Pancreas (tissue), 10 donors: ENCODE results near the gene FGF21. TPM values are rescaled to one million over a fixed set of nuclear protein-coding genes. Genes with fewer than 3 reads are reported as not detected.

ENCODE experiments used
- ATAC-seq, 4 donors: fragments of 200-7000 bp; cut with Tn5 transposase; one replicate each; pipeline versions ENCODE4 v1.8.0 to v1.9.1; 2020; ENCODE audit warnings: mild to moderate bottlenecking in 4 of 4, moderate library complexity in 4 of 4
- DNase-seq, 6 donors: peaks; one replicate each; pipeline ENCODE4 v3.0.0-alpha.2; 2020
- FAIRE-seq: peaks from 2 replicates; lab custom pipeline; 2012; peaks lifted over from hg19 to GRCh38; lab: Jason Lieb, UNC
- H3K27ac ChIP-seq, 4 donors: fragments of 200-600 bp; sonication (generic); 1 replicate in 3 of 4; 2 replicates in 1 of 4; pipeline versions ENCODE4 v1.5.0 to v1.8.0; 2020
- H3K27me3 ChIP-seq, 4 donors: fragments of 200-600 bp; one replicate each; pipeline ENCODE4 v1.8.0; 2021
- H3K36me3 ChIP-seq, 3 donors: fragments of 200-600 bp; sonication (generic) in 1 of 3; one replicate each; pipeline versions ENCODE4 v1.5.0 to v1.8.0; 2020 to 2021
- H3K4me1 ChIP-seq, 3 donors: fragments of 200-600 bp; one replicate each; pipeline ENCODE4 v1.8.0; 2021
- H3K4me3 ChIP-seq, 4 donors: fragments of 200-600 bp; sonication (generic) in 2 of 4; one replicate each; pipeline versions ENCODE4 v1.5.0 to v1.8.0; 2020 to 2021
- H3K9me3 ChIP-seq, 4 donors: fragments of 200-600 bp; one replicate each; pipeline ENCODE4 v1.8.0; 2021
- WGBS, 2 donors: extraction: QIAGEN DNeasy Blood & Tissue Kit; methylation state at CpG; one replicate each; pipeline ENCODE4 v1.1.7; 2013; 5-methylcytosine and 5-hydroxymethylcytosine counted together
- intact Hi-C, 3 donors: fragments of 100-400 bp; cut with DNase I; formaldehyde crosslinking; loops; one replicate each; pipeline versions ENCODE4 v1.11.1 to v1.14.2; 2022
- polyA plus RNA-seq, 2 donors: library from polyadenylated mRNA; stranded (reverse); fragments of 200-250 nt; gene quantifications; one replicate each; pipeline ENCODE4 v1.2.3, GENCODE V29; 2013
- total RNA-seq, 6 donors: library from RNA; stranded (reverse); fragmentation: NEBNext Ultra II Directional in 4 of 6; extraction: Animal tissue kit (Norgen Biotek cat#: 25700) in 4 of 6; gene quantifications; one replicate each; pipeline versions ENCODE4 v1.2.1 to v1.2.4, GENCODE V29; 2021 to 2023
- TF ChIP-seq, protein P1 (sequence below), 4 donors: fragments of 200-600 bp; sonication (generic) in 3 of 4; IDR thresholded peaks; one replicate each; pipeline versions ENCODE4 v1.5.0 to v1.8.0; 2021; ENCODE audit warnings: antibody characterized with exemption in 4 of 4
- donor health status: healthy with polysubstance abuse.
- donor health status: DM: no; HTN: no; CAD: no; lungs with moderate emphysema.
- donor health status: DM: no; HTN: no; CAD: no.
- donor health status: control.
- donor health status: control.
- donor health status: Bipolar disorder and iron deficiency.
- donor health status: DM: yes; HTN: yes; CAD: no.
- donor health status: DM: no; HTN: no; CAD: no.
- donor health status: DM: no; HTN: no; CAD: no.
- donor health status: DM: yes; HTN: yes; CAD: no.

FGF21 gene
- total and polyA plus RNA-seq, 8 donors: 0.51 TPM; not detected in 7

DNA sequence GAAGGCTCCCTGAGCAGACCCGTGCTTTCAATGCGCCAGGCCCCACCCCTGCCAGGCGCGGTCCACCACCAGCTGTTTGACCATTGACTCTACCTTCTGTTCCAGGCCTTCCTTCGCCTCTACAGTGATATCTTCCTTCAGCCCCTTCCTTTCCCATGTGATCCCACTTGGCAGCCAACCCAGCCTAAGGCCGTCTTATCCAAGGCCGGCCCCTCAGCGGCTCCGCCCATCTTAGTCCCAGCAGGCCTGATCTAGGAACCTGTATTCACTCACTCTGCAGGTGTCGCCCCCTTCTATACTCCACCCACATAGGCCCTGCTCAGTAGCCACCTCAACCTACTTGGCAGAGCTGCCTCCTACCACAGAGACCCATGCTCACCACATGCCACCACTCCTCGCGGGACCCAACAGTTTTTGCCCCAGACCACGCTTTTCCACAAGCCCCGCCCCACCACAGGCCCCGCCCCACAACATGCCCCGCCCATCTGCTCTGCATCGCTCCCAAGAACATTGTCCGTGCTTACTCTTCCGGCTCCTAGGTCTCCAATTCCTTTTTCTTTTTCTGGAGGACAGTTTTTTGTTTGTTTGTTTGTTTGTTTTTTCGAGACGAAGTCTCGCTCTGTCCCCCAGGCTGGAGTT, 17.8 kb upstream of the FGF21 start:
- no peak for FAIRE-seq
- Histone ChIP-seq H3K9me3 (no peaks in the 10 kb centered on the region), H3K36me3 (no peaks in the 10 kb centered on the region), H3K27ac (peak overlapping the region in 2 of 4 donors; percentile 55 to 56), H3K4me3 (peak overlapping the region in 2 of 4 donors; percentile 60 to 80), H3K4me1 (peaks cover 0 to 10% (median 7%) of the 10 kb centered on the region in 3 donors), H3K27me3 (no peaks in the 10 kb centered on the region)
- DNase-seq: peak; percentile 78 to 95 (median 92)
- TF ChIP-seq, protein P1, sequence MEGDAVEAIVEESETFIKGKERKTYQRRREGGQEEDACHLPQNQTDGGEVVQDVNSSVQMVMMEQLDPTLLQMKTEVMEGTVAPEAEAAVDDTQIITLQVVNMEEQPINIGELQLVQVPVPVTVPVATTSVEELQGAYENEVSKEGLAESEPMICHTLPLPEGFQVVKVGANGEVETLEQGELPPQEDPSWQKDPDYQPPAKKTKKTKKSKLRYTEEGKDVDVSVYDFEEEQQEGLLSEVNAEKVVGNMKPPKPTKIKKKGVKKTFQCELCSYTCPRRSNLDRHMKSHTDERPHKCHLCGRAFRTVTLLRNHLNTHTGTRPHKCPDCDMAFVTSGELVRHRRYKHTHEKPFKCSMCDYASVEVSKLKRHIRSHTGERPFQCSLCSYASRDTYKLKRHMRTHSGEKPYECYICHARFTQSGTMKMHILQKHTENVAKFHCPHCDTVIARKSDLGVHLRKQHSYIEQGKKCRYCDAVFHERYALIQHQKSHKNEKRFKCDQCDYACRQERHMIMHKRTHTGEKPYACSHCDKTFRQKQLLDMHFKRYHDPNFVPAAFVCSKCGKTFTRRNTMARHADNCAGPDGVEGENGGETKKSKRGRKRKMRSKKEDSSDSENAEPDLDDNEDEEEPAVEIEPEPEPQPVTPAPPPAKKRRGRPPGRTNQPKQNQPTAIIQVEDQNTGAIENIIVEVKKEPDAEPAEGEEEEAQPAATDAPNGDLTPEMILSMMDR (IDR thresholded peaks at IDR 0.05): no peak
- intact Hi-C loops: no loop called here
- 28 to 33% methylated on average over 22 of the region's 22 CpGs for WGBS, 2 donors
- ATAC-seq: peak; percentile 39 to 58 (median 56)

DNA sequence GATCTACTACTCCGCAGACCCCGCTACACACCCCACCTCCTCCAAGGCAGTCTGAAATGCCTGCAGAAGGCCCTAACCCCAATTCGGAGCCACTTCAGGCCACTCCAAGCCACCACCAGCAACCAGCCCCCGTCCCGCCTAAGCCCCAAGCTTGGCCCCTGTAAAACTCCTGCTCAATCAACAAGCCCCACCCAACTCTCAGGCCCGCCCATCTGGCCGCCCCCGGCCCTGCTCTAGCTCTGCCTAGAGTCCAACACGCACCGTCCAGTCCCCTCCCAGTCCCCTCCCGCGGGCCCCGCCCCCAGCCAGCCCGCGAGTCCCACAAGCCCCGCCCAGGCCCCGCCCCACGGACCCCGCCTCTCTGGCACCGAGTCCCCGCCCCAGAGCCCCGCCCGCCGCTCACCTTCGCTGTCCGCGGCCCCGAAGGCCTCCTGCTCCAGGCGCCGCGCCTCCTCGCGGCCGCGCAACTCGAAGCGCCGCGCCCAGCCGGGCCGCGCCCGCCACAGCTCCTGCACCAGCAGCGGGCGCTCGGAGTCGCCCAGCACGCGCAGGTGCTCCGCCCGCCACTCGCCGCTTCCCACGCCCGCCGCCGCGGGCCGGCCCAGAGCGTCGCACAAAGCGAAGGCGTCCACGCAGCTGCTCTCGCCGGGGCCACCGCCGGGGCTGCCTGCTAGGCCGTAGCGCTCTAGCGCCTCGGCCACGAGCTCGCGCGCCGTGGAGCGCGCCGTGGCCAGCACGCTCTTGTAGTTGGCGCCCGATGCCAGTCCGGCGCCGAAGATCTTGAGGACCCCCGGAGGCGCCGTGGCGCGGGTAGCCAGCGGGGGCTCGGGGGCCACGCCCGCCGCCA, 16.5 kb upstream of the FGF21 start:
- DNase-seq: peak; percentile 95 to 99 (median 98)
- no peaks in the 10 kb centered on the region for H3K9me3 ChIP-seq
- WGBS, 2 donors: 1 to 2% methylated on average over 62 to 96 of the region's 96 CpGs
- peaks cover 0 to 10% (median 7%) of the 10 kb centered on the region in 3 donors for H3K4me1 ChIP-seq
- peak overlapping the region; percentile 81 to 92 (median 90) for H3K27ac ChIP-seq
- intact Hi-C loops: no loop called here
- H3K27me3 ChIP-seq: no peaks in the 10 kb centered on the region
- no peaks in the 10 kb centered on the region for H3K36me3 ChIP-seq
- TF ChIP-seq, protein P1 (IDR thresholded peaks at IDR 0.05): peak in 2 of 4 donors; percentile 22 to 37
- peak; percentile 77 to 85 (median 82) for ATAC-seq
- H3K4me3 ChIP-seq: peak overlapping the region; percentile 35 to 80 (median 60)
- no peak for FAIRE-seq

DNA sequence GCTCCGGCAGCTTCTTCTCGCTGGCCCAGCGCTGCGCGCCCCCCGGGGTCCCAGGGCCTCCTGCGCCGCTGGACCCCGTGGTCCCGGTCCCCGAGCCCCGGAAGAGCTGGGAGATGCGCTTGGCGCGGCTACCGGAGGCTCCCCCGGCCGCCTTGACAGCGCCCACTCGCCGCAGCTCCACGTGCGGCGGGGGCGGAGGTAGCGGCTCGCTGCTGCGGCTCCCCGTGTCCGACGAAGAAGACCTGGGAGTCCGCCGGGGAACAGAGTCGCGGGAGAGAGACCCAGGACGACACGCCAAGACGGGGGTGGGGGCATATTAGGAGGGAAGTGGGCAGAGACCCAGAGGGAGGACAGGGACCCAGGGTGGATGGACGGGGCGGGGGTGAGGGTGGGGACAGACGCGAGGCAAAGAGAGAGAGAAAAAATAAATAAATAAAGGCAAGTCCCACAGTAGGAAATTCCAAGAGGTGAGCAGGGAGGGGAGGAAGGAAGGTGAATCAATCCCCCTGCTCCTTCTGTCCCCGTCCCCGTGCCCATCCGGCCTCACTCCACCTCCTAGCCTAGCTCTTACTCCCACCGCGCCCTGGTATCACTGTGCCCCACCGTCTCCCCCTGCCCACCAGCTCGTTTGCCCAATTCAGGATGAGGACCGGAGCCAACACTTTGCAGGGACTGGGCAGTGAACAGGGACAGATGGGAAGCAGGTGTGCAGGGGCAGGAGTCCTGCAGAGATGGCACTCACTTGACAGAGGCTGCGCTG, 15.7 kb upstream of the FGF21 start:
- DNase-seq (peak; percentile 64 to 84 (median 72)), FAIRE-seq (no peak), ATAC-seq (peak; percentile 3 to 10 (median 8))
- TF ChIP-seq, protein P1 (IDR thresholded peaks at IDR 0.05): no peak
- Histone ChIP-seq H3K4me1 (peaks cover 0 to 10% (median 7%) of the 10 kb centered on the region in 3 donors), H3K36me3 (no peaks in the 10 kb centered on the region), H3K27me3 (no peaks in the 10 kb centered on the region), H3K9me3 (no peaks in the 10 kb centered on the region), H3K4me3 (peak overlapping the region; percentile 35 to 80 (median 60)), H3K27ac (peak overlapping the region; percentile 81 to 92 (median 90))
- WGBS, 2 donors: 9% methylated on average over 43 to 51 of the region's 51 CpGs
- intact Hi-C loops: no loop called here

DNA sequence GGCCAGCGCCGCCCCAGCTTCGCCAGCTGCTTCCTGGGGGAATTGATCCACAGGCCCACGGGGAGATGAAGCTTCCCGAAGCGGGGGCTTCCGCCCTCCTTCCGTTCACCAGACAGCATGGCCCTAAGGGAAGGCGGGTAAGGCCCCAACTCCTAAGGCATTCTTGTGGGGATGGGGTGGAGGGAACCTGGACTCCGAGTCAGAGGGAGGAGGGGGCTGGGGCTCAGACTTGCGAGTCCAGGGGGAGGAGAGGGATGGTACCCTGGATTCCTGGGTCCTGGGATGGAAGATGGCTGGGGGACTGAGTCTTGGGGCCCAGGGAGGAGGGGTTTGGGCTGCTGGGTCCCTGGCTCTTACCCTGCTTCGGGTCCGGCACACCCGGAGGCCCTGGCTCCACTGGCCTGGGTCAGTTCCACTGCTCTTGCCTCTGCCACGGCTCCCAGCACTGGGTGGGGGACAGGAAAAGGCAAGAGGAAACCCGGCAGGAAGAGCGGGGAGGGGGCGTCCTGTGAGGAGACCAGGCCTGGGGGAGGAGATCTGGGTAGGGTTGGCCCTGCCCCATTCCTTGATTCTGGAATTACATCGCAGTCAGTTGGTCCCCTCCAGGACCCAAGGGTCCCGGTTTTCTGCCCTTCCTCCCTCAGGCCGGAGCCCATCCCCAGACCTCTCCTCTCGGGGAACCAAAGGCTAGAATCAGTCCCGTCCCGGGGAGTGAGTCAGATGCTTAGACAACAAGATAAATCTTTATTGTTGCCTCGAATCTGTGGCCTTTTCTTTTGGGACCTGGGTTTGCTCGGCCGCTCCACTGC, 15.0 kb upstream of the FGF21 start, which contains the start of gene RASIP1:
Gene RASIP1, minus strand, starts transcription at position 447 of the 809 bp plus-strand sequence. Its CDS starts 328 bp downstream, at position 119.
- Histone ChIP-seq H3K27me3 (no peaks in the 10 kb centered on the region), H3K36me3 (no peaks in the 10 kb centered on the region), H3K9me3 (no peaks in the 10 kb centered on the region), H3K4me3 (peak within 1 kb of the TSS; percentile 35 to 80 (median 60)), H3K4me1 (peaks cover 0 to 10% (median 7%) of the 10 kb centered on the region in 3 donors), H3K27ac (peak within 1 kb of the TSS; percentile 81 to 92 (median 90))
- DNase-seq (peak in 4 of 6 donors; percentile 49 to 67 (median 56)), FAIRE-seq (no peak), ATAC-seq (peak in 1 of 4 donors; percentile 1)
- intact Hi-C loops: no loop called here
- TF ChIP-seq, protein P1 (IDR thresholded peaks at IDR 0.05): no peak
- 32 to 41% methylated on average over 27 of the region's 27 CpGs for WGBS, 2 donors
